GM12873 (cell line): ENCODE measurements around the gene SPAAR.

Source experiments
- CTCF ChIP-seq: IDR thresholded peaks from 2 replicates; pipeline ENCODE4 v1.5.1; 2012; ENCODE audit warnings: low read depth, mild to moderate bottlenecking, moderate library complexity, low read length, control low read depth; ENCODE audit not compliant: insufficient read depth; ENCODE audit errors: missing control alignments

SPAAR gene

GRCh38 chr9:35891646-35892045, 17.6 kb upstream of the SPAAR start:
- no peak for TF ChIP-seq CTCF

- TF ChIP-seq CTCF = no peak
Observed at GRCh38 chr9:35892051-35892450, 17.2 kb upstream of the SPAAR start.

DNA sequence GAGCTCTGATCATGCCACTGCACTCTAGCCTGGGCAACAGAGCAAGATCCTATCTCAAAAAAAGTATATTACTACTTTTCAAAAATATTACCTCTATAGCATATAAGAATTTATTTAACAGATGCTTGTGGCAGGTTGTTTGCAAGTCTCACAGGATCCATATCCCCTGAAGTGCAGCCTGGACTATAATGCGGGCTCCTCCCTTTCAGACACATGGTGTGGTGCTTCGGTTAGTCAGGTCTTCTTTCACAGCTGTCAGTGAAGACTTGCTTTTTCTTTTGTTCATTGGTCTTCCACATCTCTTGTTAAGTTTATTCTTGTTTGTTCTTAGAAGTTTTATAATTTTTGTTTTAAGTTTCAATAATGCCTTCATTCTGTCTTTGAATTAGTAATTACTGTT, 12.7 kb upstream of the SPAAR start:
- TF ChIP-seq CTCF = no peak

GRCh38 chr9:35898337-35898736, 11.0 kb upstream of the SPAAR start:
- TF ChIP-seq CTCF = no peak

DNA sequence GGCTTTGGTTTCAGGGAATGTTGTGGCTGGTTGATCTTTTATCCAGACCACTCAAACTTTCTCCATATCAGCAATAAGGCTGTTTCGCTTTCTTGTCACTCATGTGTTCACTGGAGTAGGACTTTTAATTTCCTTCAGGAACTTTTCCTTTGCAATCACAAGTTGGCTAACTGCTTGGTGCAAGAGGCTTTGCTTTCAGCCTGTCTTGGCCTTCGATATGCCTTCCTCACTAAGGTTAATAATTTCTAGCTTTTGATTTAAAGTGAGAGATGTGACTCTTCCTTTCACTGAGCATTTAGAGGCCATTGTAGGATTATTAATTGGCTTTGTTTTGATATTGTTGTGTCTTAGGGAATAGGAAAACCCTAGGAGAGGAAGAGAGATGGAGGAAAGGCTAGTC, 10.3 kb upstream of the SPAAR start:
- no peak for TF ChIP-seq CTCF

- peak; percentile 66 for TF ChIP-seq CTCF
Observed at GRCh38 chr9:35903049-35903448, 6.2 kb upstream of the SPAAR start.

DNA sequence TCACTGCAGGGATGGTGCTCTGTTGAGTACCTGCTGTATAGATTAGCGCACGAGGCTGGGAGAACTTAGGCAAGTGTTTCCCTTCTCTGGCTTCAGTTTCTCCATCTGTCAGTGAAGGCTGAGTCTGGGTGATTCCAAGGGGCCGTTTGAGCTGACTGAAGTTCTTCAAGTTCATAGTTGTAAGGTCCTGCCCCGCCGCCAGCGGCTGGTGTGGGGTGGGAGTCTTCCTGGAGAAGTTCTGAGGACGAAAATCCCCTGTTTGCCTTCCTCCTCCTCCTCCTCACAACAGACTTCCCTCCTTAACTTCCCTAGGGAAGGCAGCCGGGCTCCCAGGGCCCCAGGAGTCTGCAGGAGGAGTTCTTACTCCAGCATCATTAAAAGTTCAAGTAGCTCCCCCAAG, 5.0 kb upstream of the SPAAR start:
- no peak for TF ChIP-seq CTCF
